A549 (cell line): ENCODE data around the gene GPR89B.
A peak's percentile ranks its signal among the peaks of the same experiment; 100 is the strongest.
"Not testable (repeated sequence)": the region's sequence is repeated elsewhere in the genome, so short reads cannot be mapped to it uniquely, and the experiment has no call there.

Experiments
- CBX8 ChIP-seq: fragments of 200-600 bp; sonication (generic); IDR thresholded peaks from 2 replicates; pipeline ENCODE4 v1.6.1; 2016
- GATA3 ChIP-seq: IDR thresholded peaks from 2 replicates; pipeline ENCODE4 v1.6.1; 2012; ENCODE audit warnings: borderline replicate concordance
- JUNB ChIP-seq: fragments of >200 bp; sonication (Bioruptor Twin); formaldehyde crosslinking; IDR thresholded peaks from 2 replicates; pipeline ENCODE4 v1.6.1; 2016
- MYC ChIP-seq: IDR thresholded peaks from 2 replicates; pipeline ENCODE4 v1.6.1; 2012; ENCODE audit warnings: mild to moderate bottlenecking, inconsistent platforms, low read length, improper control_type of control experiment, borderline replicate concordance
- POLR2A ChIP-seq: IDR thresholded peaks from 2 replicates; pipeline ENCODE4 v1.6.1; 2012; ENCODE audit warnings: mild to moderate bottlenecking, low read length
- RAD21 ChIP-seq, 2 experiments: fragments of >200 bp in 1 of 2; sonication (Bioruptor Twin) in 1 of 2; formaldehyde crosslinking in 1 of 2; IDR thresholded peaks in 1 of 2; conservative IDR thresholded peaks in 1 of 2; 2 replicates in 1 of 2; 3 replicates in 1 of 2; pipeline ENCODE4 v1.6.1; 2012 to 2018; ENCODE audit warnings: inconsistent platforms in 1 of 2
- RFX5 ChIP-seq: fragments of 450-650 bp; IDR thresholded peaks from 2 replicates; pipeline ENCODE4 v1.7.1; 2014; ENCODE audit warnings: antibody characterized with exemption, mild to moderate bottlenecking, moderate library complexity
- ZNF302 ChIP-seq: fragments of 250-450 bp; sonication (Bioruptor Pico); IDR thresholded peaks from 2 replicates; pipeline ENCODE4 v1.9.0; 2021; ENCODE audit warnings: inconsistent platforms, mild to moderate bottlenecking, moderate library complexity
- TF ChIP-seq, protein P1 (sequence below): fragments of >200 bp; sonication (Bioruptor Twin); formaldehyde crosslinking; IDR thresholded peaks from 3 replicates; pipeline ENCODE4 v1.5.1; 2016
- TF ChIP-seq, protein P2 (sequence below): fragments of 200-600 bp; sonication (generic); IDR thresholded peaks from 2 replicates; pipeline ENCODE4 v1.6.1; 2016; ENCODE audit warnings: antibody characterized with exemption, mild to moderate bottlenecking, moderate library complexity
- TF ChIP-seq, protein P3 (sequence below): fragments of 150-350 bp; IDR thresholded peaks from 2 replicates; pipeline ENCODE4 v1.6.1; 2014; ENCODE audit warnings: low read depth, mild to moderate bottlenecking, low read length

DNA sequence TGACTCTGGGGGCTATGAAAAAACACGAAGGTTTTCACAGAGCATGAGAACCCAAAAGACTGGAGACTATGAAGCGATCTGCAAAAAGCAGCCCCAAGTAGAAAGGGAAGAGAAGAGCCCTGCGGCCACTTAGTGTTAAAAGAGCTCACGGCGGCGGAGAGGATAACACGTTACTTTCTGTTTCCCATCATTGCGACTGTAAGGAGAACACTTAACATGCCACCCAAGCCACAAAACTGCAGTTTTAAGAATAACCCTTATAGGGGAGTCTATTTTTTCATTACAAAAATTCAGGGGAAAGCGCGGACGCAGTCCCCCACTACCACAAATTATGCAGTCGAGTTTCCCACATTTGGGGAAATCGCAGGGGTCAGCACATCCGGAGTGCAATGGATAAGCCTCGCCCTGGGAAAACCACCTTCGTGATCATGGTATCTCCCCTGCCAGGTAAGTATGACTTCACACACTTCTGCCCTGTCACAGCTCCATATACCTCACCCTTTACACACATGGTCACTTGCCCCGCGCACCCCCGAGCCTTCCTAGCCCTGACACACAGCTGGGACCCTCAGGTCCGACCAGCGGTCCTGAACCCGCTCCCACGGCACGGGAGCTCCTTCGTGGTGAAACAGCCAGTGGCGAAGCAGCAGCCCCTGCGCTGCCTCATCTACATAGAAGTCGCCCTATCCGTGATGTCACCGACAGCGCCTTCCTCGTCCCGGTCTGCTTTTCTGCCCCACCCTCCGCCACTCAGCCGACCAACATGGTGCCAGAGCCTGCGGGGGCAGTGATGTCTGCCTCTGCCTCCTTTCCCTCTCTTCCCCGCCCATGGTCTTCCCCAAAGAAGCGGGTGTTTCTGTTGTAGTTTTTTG, 110.5 kb downstream of the GPR89B start:
- TF ChIP-seq, protein P1, sequence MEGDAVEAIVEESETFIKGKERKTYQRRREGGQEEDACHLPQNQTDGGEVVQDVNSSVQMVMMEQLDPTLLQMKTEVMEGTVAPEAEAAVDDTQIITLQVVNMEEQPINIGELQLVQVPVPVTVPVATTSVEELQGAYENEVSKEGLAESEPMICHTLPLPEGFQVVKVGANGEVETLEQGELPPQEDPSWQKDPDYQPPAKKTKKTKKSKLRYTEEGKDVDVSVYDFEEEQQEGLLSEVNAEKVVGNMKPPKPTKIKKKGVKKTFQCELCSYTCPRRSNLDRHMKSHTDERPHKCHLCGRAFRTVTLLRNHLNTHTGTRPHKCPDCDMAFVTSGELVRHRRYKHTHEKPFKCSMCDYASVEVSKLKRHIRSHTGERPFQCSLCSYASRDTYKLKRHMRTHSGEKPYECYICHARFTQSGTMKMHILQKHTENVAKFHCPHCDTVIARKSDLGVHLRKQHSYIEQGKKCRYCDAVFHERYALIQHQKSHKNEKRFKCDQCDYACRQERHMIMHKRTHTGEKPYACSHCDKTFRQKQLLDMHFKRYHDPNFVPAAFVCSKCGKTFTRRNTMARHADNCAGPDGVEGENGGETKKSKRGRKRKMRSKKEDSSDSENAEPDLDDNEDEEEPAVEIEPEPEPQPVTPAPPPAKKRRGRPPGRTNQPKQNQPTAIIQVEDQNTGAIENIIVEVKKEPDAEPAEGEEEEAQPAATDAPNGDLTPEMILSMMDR, result not testable (repeated sequence)
- TF ChIP-seq, protein P2, sequence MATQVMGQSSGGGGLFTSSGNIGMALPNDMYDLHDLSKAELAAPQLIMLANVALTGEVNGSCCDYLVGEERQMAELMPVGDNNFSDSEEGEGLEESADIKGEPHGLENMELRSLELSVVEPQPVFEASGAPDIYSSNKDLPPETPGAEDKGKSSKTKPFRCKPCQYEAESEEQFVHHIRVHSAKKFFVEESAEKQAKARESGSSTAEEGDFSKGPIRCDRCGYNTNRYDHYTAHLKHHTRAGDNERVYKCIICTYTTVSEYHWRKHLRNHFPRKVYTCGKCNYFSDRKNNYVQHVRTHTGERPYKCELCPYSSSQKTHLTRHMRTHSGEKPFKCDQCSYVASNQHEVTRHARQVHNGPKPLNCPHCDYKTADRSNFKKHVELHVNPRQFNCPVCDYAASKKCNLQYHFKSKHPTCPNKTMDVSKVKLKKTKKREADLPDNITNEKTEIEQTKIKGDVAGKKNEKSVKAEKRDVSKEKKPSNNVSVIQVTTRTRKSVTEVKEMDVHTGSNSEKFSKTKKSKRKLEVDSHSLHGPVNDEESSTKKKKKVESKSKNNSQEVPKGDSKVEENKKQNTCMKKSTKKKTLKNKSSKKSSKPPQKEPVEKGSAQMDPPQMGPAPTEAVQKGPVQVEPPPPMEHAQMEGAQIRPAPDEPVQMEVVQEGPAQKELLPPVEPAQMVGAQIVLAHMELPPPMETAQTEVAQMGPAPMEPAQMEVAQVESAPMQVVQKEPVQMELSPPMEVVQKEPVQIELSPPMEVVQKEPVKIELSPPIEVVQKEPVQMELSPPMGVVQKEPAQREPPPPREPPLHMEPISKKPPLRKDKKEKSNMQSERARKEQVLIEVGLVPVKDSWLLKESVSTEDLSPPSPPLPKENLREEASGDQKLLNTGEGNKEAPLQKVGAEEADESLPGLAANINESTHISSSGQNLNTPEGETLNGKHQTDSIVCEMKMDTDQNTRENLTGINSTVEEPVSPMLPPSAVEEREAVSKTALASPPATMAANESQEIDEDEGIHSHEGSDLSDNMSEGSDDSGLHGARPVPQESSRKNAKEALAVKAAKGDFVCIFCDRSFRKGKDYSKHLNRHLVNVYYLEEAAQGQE, result peak; percentile 76
- TF ChIP-seq, protein P3, sequence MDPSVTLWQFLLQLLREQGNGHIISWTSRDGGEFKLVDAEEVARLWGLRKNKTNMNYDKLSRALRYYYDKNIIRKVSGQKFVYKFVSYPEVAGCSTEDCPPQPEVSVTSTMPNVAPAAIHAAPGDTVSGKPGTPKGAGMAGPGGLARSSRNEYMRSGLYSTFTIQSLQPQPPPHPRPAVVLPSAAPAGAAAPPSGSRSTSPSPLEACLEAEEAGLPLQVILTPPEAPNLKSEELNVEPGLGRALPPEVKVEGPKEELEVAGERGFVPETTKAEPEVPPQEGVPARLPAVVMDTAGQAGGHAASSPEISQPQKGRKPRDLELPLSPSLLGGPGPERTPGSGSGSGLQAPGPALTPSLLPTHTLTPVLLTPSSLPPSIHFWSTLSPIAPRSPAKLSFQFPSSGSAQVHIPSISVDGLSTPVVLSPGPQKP, result not testable (repeated sequence)
- not testable (repeated sequence) for TF ChIP-seq MYC; JUNB; RFX5; CBX8; ZNF302 (CRISPR knock-in tag)
- TF ChIP-seq POLR2A (peak; percentile 76), RAD21 (conservative IDR thresholded peaks at IDR 0.05 in 1 of 2, IDR thresholded peaks at IDR 0.05 in 1 of 2) (0 out of 5 replicates have a peak, but pooled peaks of 1 of the 2 experiments have one; percentile 1), GATA3 (peak; percentile 47; the same call in 1 of the 2 replicates)
